GM19467 (cell line): ENCODE results near the gene MIF4GD.

Experiments used
- ATAC-seq: cut with Tn5 transposase; IDR thresholded peaks from one replicate; pipeline ENCODE4 v1.9.1; 2021; ENCODE audit warnings: mild to moderate bottlenecking, moderate library complexity; ENCODE audit not compliant: unreplicated experiment

MIF4GD gene

GRCh38 chr17:75238684-75239191, 32.3 kb downstream of the MIF4GD start:
- ATAC-seq: no peak

- ATAC-seq: no peak
Measured at GRCh38 chr17:75238020-75238580, 32.9 kb downstream of the MIF4GD start.

- ATAC-seq: no peak
Measured at GRCh38 chr17:75237100-75238014, 33.7 kb downstream of the MIF4GD start.

GRCh38 chr17:75232786-75233185, 38.2 kb downstream of the MIF4GD start:
- no peak for ATAC-seq

GRCh38 chr17:75231741-75232464, 39.1 kb downstream of the MIF4GD start:
- no peak for ATAC-seq

- ATAC-seq: no peak
Measured at GRCh38 chr17:75231071-75231470, 40.0 kb downstream of the MIF4GD start.

- ATAC-seq: no peak
Measured at GRCh38 chr17:75228847-75229246, 42.2 kb downstream of the MIF4GD start.

GRCh38 chr17:75228305-75228704, 42.7 kb downstream of the MIF4GD start:
- no peak for ATAC-seq

- no peak for ATAC-seq
Measured at GRCh38 chr17:75227729-75228128, 43.3 kb downstream of the MIF4GD start.

- no peak for ATAC-seq
Measured at GRCh38 chr17:75225016-75225415, 46.0 kb downstream of the MIF4GD start.

GRCh38 chr17:75219815-75220214, 51.2 kb downstream of the MIF4GD start:
- no peak for ATAC-seq

GRCh38 chr17:75218131-75218530, 52.9 kb downstream of the MIF4GD start:
- ATAC-seq: no peak
